ENCODE measurements around the gene SCAMP4.

SCAMP4 gene

DNA sequence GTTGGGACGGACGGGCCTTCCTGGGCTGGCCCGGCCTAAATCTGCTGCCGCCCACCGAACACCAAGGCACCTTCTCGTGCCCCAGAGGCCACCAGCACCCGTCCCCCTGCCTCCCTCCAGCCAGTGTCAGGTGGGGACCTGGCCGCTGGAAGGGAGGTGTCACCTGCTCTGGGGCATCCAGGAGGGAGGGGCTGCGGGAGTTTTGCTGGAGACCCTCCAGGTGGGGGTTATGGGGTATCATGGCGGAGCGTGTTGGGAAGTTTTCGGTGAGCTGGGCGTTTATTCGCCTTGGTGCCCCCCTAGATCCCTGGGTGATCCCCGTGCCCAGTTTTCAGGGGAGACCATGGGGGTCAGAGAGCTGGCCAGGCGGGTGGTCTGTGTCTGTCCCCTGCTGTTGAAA lies 45.4 kb downstream of the SCAMP4 start:
- DNase-seq (ENCODE audit: low read depth): no peak

DNA sequence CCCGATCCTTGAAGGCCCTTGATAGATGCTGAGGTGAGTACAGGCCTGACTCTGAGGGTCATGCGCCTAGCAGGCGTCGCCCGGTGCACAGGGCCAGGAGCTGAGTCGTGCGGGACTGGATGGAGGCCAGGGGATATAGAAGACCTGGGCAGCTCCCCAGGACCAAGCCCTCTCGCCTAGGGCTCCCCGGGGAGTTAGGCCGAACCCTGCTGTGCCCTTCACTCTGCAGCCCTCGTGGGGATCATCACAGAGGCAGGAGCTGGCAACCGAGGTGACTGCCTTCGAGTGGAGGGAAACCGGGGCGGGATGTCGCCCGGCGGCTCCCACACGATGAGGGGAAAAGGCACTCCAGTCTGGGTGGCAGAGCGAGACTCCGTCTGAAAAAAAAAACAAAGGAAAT lies 47.4 kb downstream of the SCAMP4 start:
- DNase-seq (ENCODE audit: low read depth): no peak
- no peak overlapping the region for H3K4me3 ChIP-seq (ENCODE audit: low read depth, low read length)

More for the DNA sequence above, 45.4 kb downstream of the SCAMP4 start:
- H3K4me3 ChIP-seq (ENCODE audit: low read depth, low read length): no peak overlapping the region

DNA sequence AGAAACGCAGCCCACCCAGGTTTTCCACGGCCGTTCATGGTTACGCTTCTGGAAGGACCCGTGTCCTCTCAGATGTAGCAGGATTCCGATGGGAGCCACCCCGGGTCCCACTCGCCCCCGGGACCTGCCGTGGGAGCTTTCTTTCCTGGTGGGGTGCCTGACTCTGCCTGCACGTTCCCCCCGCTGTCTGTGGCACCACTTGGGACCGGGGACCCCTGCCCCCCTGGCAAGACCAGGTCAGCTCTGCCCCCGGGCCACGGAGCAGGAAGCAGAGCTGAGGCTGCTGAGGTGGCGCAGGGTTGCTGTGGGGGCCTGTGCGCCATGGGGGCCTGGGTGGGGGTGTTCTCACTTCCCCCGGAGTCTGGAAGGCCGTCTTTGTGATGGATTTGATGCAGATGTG lies 47.8 kb downstream of the SCAMP4 start:
- no peak overlapping the region for H3K4me3 ChIP-seq (ENCODE audit: low read depth, low read length)
- no peak for DNase-seq (ENCODE audit: low read depth)

DNA sequence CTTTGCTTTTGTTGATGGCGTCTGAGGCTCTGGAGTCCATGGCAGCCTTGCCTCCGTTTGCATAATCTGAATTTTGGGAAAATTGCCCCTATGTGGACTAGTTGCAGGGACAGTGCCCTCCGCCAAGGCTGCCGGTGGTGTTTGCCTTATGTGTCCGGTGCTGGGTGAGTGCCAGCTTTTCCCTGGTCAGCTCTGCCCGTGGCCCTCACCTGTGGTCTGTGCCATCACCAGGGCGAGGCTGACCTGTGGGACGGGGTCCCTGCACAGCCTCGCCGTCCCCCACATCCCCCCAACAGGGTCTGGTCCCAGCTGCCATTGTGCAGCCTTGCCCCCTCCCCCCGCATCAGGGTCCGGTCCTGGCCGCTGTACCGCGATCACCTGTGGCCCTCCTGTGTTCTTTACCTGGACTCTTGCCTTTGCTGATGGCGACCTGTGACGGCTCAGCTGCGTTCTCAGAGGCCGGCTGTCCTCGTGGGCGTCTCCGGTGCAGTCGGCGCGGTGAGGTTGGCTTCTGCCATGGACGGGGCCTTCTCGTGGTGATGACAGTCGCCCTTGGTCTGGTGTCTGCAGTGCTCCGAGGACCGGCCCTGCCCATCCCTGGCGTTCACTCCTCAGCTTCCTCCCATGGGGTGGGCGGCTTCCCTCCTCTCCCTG lies 48.4 kb downstream of the SCAMP4 start:
- no peak overlapping the region for H3K4me3 ChIP-seq (ENCODE audit: low read depth, low read length)
- DNase-seq (ENCODE audit: low read depth): no peak

DNA sequence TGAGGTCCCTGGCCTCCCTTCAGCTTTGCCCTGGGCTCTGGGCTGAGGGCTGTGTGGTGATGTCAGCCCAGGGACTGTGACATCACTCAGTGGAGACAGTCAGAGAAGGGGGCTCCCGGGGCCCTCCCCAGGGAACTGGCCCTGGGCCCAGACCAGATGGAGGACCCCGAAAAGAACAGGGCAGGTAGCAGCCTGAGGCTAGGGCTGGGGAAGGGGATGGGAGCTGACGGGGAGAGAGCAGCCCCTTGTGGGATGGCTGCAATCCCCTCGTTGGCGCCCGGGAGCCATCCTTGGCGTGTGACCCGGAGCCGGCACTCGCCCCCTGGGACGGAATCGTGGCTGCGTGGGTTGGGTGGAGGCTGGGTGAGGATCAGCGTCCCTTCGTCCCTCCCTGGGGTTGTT lies 49.3 kb downstream of the SCAMP4 start:
- H3K4me3 ChIP-seq (ENCODE audit: low read depth, low read length): no peak overlapping the region

DNA sequence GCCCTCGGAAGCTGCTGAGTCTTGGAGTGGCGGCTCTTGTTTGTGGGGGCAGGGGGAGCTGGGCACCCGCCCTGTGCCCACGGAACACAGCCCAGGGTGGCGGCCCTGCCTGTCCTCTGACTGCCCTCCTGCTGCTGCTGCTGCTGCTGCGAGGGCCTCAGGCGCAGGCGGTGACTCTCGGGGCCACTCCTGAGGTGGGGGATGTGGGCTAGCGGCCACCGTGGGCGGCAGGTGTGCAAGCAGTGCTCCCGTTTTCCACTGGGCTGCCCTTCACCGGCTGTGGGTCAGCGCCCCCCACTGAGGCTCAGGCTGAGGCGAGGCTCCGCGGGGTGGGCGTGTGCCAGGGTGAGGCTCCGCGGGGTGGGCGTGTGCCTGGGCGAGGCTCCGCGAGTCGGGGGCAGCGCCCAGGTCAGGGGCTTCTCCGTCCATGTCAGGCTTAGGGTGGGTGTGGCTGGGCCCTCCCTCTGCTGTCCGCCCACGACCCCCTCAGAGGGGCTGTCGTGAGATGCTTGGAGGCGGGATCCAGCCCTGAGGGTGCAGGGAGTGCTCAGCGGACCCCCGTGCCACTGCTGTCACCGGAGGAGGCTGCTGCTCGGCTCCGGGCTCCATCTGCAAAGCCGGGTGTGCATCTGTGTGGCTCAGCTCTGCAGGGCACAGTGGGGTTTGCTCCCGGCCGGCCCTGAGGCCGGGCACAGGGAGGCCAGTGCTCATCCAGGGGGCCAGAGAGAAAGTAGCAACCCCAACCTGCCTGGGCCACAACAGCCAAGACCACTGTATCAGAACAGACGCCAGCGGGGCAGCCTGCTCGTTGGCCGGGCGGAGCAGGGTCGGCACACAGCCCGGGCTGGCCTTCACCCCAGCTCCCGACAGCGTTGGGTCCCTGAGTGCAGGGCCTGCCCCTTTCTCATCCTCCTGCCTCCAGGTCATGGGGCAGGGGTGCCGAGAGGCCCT lies 50.2 kb downstream of the SCAMP4 start:
- H3K4me3 ChIP-seq (ENCODE audit: low read depth, low read length): no peak overlapping the region
- no peak for DNase-seq (ENCODE audit: low read depth)

More for the DNA sequence above, 49.3 kb downstream of the SCAMP4 start:
- no peak for DNase-seq (ENCODE audit: low read depth)

DNA sequence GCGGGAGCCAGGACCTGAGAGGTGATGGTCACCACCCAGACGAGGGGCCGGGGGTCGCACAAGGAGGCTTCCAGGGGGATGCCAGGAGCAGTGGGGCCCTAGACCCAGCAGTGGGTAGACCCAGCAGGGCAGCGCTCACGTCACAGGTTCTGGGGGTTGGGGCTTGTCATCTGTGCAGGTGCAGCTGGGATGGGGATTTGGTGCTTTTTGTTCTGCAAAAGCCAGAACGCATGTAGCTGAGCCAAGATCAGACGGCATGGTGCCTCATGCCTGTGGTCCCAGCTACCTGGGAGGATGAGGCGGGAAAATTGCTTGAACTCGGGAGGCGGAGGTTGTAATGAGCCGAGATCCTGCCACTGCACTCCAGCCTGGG lies 50.9 kb downstream of the SCAMP4 start:
- H3K4me3 ChIP-seq (ENCODE audit: low read depth, low read length): no peak overlapping the region

DNA sequence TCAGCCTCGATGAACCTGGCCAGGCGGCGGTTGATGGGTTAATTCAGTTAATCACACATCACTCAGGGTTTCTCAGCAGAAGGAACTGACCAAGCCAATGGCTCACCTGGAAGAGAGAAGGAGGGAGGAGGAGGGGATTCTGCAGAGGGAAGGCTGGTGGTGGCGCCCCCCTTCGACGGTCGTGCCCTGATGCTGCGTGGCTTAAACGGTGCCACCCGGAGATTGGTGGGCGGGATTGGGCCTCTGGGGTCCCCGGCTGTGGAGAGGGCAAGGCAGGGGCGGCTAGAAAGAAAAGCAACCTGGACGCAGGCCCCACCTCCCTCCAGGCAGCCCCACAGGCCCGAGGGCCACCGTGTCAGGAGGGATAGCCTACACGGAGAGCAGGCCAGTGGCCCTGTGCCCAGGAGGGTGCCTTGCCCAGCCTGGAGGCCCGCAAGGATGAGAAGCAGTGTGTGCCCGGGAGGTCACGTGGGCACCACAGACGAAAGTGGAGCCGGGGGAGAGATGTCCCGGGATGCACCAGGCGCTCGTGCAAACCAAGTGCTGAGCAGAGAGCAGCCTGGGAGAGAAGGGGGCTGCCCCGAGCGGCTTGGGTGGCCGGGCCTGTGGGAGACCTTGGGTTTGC lies 51.8 kb downstream of the SCAMP4 start:
- no peak for DNase-seq (ENCODE audit: low read depth)
- H3K4me3 ChIP-seq (ENCODE audit: low read depth, low read length): no peak overlapping the region

More for the DNA sequence above, 50.9 kb downstream of the SCAMP4 start:
- no peak for DNase-seq (ENCODE audit: low read depth)

DNA sequence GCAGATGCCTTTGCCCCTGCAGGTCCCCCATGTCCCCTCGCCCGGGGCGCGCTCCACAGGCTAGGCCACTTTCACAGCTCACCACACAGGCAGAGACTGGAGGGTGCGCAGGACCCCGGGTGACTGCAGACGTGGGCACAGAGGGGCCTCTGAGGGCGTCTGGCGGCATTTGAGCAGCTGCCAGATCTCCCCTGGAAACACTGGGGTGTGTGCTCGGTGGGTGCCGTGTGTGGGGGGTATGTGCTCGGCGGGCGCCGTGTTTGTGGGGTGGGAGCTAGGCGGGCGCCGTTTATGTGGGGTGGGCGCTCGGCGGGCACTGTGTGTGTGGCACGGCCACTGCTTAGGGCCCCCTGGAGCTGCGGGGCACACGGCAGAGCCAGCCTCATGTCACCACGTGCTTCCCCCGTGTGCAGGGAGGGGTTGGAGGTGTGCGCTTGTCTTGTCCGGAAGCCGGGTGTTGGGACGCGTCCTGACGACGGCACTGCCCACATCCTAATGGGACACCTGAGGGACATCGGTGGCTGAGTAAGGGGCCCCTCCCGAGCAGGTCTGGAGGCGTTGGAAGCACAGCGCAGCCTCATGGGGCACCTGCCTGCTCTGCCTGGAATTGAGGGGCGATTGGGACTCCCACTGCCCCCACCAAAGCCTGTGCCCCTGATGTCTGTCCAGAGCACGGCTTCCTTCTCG lies 52.5 kb downstream of the SCAMP4 start:
- H3K4me3 ChIP-seq (ENCODE audit: low read depth, low read length): no peak overlapping the region
- no peak for DNase-seq (ENCODE audit: low read depth)

DNA sequence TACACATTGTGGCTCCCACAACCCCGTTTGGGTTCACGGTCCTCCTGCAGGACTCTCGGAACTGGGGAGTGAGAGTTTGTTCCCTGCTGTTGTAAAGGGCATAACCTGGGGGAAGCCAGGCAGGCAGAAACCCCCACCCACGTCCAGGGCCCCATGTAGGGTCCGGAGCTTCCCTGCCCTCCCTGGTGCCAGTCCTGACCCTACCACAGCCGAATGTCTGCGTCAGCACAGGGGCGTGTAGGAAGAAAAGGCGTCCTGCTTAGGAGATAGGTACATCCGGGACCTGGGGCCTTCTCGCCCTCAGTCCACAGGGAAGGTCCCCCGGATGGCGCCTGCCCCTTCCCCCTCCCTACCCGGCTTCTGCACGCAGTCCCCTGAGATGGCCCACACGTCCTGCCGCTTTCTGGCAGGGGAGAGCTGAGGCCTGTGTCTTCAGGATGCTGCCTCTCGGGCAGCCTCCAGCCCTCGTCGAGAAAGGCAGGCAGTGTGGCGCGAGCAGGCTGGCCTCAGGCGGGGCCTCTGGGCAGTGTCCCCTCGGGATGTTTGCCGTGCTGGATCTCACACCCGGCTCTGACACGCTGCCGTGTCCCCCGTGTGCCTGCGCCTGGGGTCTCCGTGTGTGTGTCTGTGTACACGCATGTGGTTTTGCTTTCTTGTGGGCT lies 54.9 kb downstream of the SCAMP4 start:
- no peak overlapping the region for H3K4me3 ChIP-seq (ENCODE audit: low read depth, low read length)
- no peak for DNase-seq (ENCODE audit: low read depth)

DNA sequence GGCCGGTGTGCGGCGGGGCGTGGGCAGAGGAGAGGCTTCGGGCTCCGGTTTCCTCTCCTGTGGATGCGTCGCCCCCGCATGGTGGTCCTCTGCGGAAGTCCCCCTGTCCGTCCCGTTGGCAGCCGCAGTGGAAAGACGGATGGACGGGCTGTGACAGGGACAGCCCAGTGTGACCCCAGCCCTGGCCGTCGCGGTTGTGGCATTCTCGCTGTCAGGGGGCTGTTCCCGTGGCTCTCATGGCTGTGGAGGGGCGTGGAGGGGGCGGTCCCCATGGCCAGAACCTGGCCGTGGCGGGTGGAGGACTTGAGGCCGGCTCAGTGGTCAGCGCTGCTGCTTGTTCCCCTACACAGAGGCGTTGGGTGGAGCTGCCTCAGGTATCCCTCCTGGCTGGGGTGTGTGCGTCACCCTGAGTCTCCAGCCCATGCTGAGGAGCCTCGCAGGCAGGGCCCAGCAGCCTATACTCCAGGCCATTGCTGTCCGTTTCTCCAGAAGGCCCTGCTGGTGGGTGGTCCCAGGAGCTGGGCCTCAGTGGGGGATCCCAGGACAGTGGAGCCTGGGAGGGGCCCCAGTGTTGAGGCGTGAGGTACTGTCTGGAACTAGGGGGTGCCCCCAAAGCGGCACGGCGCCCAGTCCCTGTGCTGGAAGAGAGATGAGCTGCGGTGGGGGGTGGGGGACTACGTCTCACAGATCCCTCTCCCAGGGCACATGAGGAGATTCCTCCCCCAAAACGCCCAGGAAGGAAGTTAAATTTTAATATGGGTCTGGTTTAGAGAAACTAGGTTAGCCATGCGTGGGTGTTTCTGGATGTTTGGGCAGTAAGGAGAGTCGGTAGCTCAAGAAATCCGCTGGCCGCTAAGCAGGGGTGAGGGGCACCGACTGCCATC lies 56.0 kb downstream of the SCAMP4 start:
- no peak overlapping the region for H3K4me3 ChIP-seq (ENCODE audit: low read depth, low read length)
- no peak for DNase-seq (ENCODE audit: low read depth)

DNA sequence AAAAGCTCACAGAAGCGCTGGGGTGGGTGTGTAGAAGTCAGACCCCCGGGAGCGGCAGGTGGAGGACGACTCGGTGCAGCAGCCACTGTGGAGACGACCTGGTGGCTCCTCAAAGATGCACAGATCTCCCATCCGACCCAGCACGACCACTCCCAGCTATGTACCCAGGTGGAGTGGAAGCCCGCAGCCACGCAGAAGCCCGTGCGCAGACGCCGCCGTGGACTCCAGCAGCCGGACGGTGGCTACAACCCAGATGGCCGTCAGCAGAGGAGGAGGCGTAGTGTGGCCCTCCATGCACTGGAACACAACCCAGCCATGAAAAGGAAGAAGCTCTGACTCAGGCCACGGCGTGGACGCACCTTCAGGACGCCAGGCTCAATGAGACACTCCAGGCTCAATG lies 57.5 kb downstream of the SCAMP4 start:
- no peak overlapping the region for H3K4me3 ChIP-seq (ENCODE audit: low read depth, low read length)
- DNase-seq (ENCODE audit: low read depth): no peak

DNA sequence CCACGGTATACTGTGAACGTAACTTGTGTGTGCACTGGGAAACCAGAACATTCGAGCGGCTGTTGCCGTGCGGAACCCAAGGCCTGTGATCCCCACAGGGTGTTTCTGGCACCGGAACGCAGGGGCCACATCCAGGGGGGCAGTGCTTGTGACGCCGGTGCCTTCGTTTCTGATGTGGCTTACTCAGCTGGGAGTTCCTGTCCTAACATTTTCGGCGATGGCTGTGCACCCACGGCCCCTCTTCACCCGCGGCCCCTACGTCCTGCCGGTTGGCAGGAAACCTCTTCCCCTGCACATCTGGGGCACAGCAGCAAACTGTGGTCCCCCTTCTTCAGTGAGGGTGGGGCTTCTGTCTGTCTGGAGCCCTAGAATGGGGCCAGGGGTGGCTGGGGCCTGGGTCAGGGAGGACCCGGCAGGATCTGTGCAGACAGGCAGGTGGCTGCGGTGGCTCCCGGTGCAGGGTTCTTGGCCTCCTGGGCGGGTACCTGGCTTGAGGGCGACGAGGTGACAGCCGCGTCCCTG lies 61.9 kb downstream of the SCAMP4 start:
- DNase-seq (ENCODE audit: low read depth): no peak
- H3K4me3 ChIP-seq (ENCODE audit: low read depth, low read length): no peak overlapping the region

DNA sequence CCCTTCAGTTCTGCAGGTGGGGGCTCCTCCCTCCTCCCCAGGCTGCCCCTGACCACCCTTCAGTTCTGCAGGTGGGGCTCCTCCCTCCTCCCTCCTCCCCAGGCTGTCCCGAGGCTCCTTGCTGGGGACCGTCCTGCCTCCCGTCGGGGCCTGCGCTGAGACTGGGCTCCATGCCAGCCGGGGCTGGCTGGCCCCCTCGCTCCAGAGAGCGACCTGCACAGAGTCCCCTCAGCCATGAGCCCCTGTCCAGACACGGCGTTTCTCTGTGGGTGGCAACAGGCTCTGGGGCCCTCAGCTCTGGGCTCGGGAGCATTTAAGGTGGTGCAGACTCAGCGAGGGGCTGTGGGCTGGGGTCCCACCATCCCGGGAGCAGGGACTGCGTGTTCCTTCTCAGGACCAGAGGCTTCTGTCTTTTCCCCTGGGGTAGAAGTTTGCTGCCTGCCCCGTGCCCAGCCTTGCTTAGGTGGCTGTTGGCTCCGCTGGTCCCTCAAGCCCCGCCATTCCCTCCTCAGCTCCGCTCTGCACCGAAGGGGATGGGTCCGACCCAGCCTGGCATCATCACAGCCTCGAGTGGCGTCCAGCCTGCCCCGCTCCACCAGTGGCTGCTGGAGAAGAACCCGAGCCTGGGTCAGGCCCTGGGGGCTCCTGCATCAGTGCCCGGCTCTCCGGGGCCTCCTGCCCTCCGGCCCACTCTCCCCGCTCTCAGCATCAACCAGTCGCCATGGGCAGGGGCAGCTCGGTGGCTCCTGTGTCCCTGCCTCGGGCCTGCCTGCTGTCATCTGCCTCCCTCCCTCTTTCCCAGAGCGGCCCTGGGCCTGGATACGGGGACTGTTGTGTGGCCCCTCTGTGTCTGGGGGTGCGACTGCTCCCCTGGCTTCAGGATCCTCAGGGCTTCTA lies 63.3 kb downstream of the SCAMP4 start:
- H3K4me3 ChIP-seq (ENCODE audit: low read depth, low read length): no peak overlapping the region
- DNase-seq (ENCODE audit: low read depth): no peak

DNA sequence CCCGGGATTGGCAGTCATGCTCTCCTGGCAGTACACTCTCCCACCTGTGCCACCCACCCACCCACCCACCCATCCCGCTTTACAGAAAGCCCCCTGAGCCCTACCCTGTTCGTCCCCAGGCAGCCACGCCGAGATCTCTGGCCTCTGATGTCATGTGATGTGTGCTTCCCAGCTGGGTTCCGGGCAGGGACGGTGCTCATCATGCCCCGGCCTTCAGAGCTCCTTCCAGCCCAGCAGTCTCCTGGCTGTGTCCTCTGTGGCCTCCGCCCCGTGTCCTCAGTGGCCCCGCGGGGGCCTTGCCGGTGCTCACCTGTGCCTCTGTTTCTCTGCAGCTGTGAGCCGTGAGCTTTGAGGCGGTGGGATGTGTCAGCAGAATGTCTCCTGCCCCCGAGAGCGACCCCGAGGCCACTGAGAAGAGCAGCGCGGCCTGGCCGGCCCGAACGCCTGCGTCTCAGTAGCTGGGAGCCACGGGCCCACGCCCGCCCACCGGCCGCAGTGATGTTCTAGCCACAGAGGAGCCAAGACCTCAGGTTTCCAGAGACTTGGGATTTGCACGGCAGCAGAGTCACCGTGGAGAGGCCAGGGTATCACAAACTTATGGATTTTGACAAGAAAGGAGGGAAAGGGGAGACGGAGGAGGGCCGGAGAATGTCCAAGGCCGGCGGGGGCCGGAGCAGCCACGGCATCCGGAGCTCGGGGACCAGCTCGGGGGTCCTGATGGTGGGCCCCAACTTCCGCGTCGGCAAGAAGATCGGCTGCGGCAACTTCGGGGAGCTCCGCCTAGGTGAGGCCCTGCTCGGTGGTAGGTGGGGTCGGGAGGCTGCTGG lies 64.2 kb downstream of the SCAMP4 start:
- H3K4me3 ChIP-seq (ENCODE audit: low read depth, low read length): no peak overlapping the region
- no peak for DNase-seq (ENCODE audit: low read depth)

DNA sequence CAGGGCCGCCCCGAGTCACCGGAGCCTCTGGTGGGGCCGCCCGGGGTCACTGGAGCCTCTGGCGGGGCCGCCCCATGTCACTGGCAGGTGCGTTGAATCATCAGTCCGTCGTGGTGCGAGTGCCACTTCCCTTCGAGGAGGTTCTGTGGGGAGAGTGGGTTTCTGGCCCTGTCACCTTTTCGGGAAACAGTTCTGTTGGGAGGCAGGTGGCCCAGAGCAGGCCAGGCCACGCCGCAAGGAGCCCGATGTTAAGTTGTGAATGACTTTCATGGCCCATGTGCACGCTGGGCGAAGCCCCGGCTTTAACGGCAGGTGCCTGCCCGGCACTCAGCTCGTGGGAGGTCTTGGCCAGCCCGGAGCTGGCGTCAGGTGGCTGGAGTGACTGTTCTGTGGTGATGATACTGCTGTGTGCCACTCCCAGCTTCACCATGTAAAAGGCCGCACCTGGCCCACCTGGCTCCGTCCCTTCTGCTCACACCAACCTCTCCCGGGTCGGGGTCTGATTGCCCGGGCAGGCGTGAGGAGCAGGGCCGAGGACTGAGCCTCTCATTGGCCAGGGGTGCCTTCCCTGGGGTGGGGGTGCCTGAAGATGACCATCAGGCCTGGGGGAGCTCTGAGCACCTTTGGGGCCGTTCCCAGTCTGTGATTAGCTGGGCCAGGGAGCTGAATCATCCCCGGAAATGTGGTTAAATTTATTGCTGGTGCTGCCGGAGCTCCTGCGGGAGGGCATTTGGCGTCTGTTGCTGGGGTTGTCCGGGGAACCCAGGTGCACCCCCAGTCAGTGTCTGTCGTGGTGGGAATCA lies 65.0 kb downstream of the SCAMP4 start:
- no peak overlapping the region for H3K4me3 ChIP-seq (ENCODE audit: low read depth, low read length)
- DNase-seq (ENCODE audit: low read depth): no peak
